Naive B cell (primary cell): ENCODE measurements around the gene PRB3. TPM values are rescaled to one million over a fixed set of nuclear protein-coding genes. Genes with fewer than 3 reads are reported as not detected.

ENCODE experiments used
- ATAC-seq, 2 donors: fragments of 150-1000 bp; cut with Tn5 transposase; 2 replicates each; pipeline ENCODE4 v1.10.0; 2021; ENCODE audit warnings: low read depth in 2 of 2, mild to moderate bottlenecking in 2 of 2, moderate library complexity in 2 of 2
- DNase-seq: peaks from one replicate; pipeline ENCODE4 v3.0.0; 2022
- H3K27ac Mint-ChIP-seq, 6 donors: one replicate each; pipeline ENCODE4 v1.8.0; 2020 to 2022; ENCODE audit warnings: mild to moderate bottlenecking in 6 of 6, mixed read lengths in 6 of 6, moderate library complexity in 5 of 6, inconsistent platforms in 2 of 6
- H3K27me3 Mint-ChIP-seq, 3 donors: one replicate each; pipeline ENCODE4 v1.8.0; 2021 to 2022; ENCODE audit warnings: mixed read lengths in 3 of 3, mild to moderate bottlenecking in 1 of 3
- H3K36me3 Mint-ChIP-seq, 2 donors: one replicate each; pipeline ENCODE4 v1.8.0; 2020 to 2022; ENCODE audit warnings: mixed read lengths in 2 of 2, inconsistent platforms in 1 of 2, mild to moderate bottlenecking in 1 of 2
- H3K4me1 Mint-ChIP-seq, 3 donors: one replicate each; pipeline ENCODE4 v1.8.0; 2020 to 2022; ENCODE audit warnings: mixed read lengths in 3 of 3, inconsistent platforms in 1 of 3, mild to moderate bottlenecking in 1 of 3, moderate library complexity in 1 of 3
- H3K4me3 Mint-ChIP-seq, 8 donors: one replicate each; pipeline ENCODE4 v1.8.0; 2020 to 2022; ENCODE audit warnings: mild to moderate bottlenecking in 8 of 8, mixed read lengths in 8 of 8, moderate library complexity in 8 of 8, inconsistent platforms in 2 of 8
- H3K9me3 Mint-ChIP-seq, 7 donors: one replicate each; pipeline ENCODE4 v1.8.0; 2020 to 2022; ENCODE audit warnings: mixed read lengths in 7 of 7, mild to moderate bottlenecking in 5 of 7, inconsistent platforms in 2 of 7, moderate library complexity in 1 of 7
- polyA plus RNA-seq, 6 donors: library from polyadenylated mRNA; unstranded; fragments of 300-500 nt; fragmentation: Illumina TruSeq; gene quantifications; one replicate each; pipeline ENCODE4 v1.2.3, GENCODE V29; 2021; ENCODE audit warnings: low read depth in 6 of 6

The PRB3 gene
- not detected for polyA plus RNA-seq

DNA sequence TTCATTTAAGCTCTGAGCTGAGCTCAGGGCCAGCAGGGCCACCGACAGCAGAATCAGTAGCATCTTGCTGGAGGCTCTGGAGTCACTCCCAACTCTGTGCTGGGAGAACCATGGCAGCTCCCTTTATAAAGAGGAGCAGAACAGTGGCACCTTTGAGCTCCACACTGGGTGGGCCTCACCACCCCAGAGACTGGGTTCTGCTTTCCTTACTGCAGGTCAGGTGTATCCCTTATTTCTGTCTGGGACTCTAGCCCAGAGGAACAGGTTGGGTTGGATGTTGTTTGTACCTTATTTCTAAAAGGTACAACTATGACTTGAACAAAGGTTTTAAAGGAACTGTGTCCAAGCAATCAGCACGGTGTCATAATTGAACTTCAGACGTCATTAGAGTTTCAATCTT, at the start of gene PRB3:
Gene PRB3, minus strand, starts transcription at position 101 of the 400 bp plus-strand sequence. Its CDS starts 38 bp downstream, at position 63.
- peaks cover 0 to under 1% (median 0%) of the 10 kb centered on the region in 7 donors for H3K9me3 Mint-ChIP-seq
- no peak for ATAC-seq
- no peaks in the 10 kb centered on the region for H3K4me1 Mint-ChIP-seq
- no peak within 1 kb of the TSS for H3K4me3 Mint-ChIP-seq
- DNase-seq, result no peak
- H3K36me3 Mint-ChIP-seq, result no peaks in the 10 kb centered on the region
- no peaks in the 10 kb centered on the region for H3K27me3 Mint-ChIP-seq
- no peak within 1 kb of the TSS for H3K27ac Mint-ChIP-seq

DNA sequence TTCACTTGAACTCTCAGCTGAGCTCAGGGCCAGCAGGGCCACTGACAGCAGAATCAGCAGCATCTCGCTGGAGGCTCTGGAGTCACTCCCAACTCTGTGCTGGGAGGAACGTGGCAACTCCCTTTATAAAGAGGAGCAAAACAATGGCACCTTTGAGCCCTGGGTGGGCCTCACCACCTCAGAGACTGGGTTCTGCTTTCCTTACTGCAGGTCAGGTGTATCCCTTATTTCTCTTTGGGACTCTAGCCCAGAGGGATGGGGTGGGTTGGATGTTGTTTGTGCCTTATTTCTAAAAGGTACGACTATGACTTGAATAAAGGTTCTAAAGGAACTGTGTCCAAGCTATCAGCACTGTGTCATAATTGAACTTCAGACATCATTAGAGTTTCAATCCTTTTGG, 40.8 kb upstream of the PRB3 start, which contains the start of gene PRB4:
Gene PRB4, minus strand, starts transcription at position 101 of the 400 bp plus-strand sequence. Its CDS starts 38 bp downstream, at position 63.
- no peak for DNase-seq
- no peaks in the 10 kb centered on the region for H3K4me1 Mint-ChIP-seq
- no peaks in the 10 kb centered on the region for H3K27me3 Mint-ChIP-seq
- H3K9me3 Mint-ChIP-seq, result peaks cover 0 to 10% (median 9%) of the 10 kb centered on the region in 7 donors
- peak within 1 kb of the TSS in 1 of 6 donors; percentile 88 for H3K27ac Mint-ChIP-seq
- H3K4me3 Mint-ChIP-seq, result no peak within 1 kb of the TSS
- no peak for ATAC-seq
- H3K36me3 Mint-ChIP-seq, result peaks cover 0 to 28% of the 10 kb centered on the region in 2 donors

- no peaks in the 10 kb centered on the region for H3K27me3 Mint-ChIP-seq
Measured at GRCh38 chr12:11307143-11307542, 37.6 kb upstream of the PRB3 start.

GRCh38 chr12:11273449-11273848, 3.9 kb upstream of the PRB3 start:
- H3K4me1 Mint-ChIP-seq, result no peaks in the 10 kb centered on the region
- DNase-seq, result no peak
- no peak overlapping the region for H3K4me3 Mint-ChIP-seq
- ATAC-seq, result no peak
- no peaks in the 10 kb centered on the region for H3K36me3 Mint-ChIP-seq
- no peaks in the 10 kb centered on the region for H3K9me3 Mint-ChIP-seq
- H3K27ac Mint-ChIP-seq, result no peak overlapping the region
- no peaks in the 10 kb centered on the region for H3K27me3 Mint-ChIP-seq

More at GRCh38 chr12:11307143-11307542, 37.6 kb upstream of the PRB3 start:
- Mint-ChIP-seq H3K4me3 (no peak overlapping the region), H3K9me3 (peaks cover 0 to 12% (median 9%) of the 10 kb centered on the region in 7 donors), H3K27ac (no peak overlapping the region), H3K36me3 (peaks cover 0 to 18% of the 10 kb centered on the region in 2 donors), H3K4me1 (no peaks in the 10 kb centered on the region)
- ATAC-seq (no peak), DNase-seq (no peak)

GRCh38 chr12:11264501-11264900, 5.0 kb downstream of the PRB3 start:
- peaks cover 6 to 25% (median 19%) of the 10 kb centered on the region in 7 donors for H3K9me3 Mint-ChIP-seq
- no peak for ATAC-seq
- H3K36me3 Mint-ChIP-seq, result peaks cover 0 to 13% of the 10 kb centered on the region in 2 donors
- no peaks in the 10 kb centered on the region for H3K4me1 Mint-ChIP-seq
- no peak for DNase-seq
- no peaks in the 10 kb centered on the region for H3K27me3 Mint-ChIP-seq
- no peak overlapping the region for H3K27ac Mint-ChIP-seq
- H3K4me3 Mint-ChIP-seq, result no peak overlapping the region

GRCh38 chr12:11246489-11246888, 23.0 kb downstream of the PRB3 start:
- no peak for DNase-seq
- Mint-ChIP-seq H3K27ac (no peak overlapping the region), H3K36me3 (peaks cover 0 to 5% of the 10 kb centered on the region in 2 donors), H3K27me3 (no peaks in the 10 kb centered on the region), H3K4me3 (no peak overlapping the region), H3K9me3 (peaks cover 0 to 25% (median 9%) of the 10 kb centered on the region in 7 donors), H3K4me1 (peaks cover 0 to 4% (median 0%) of the 10 kb centered on the region in 3 donors)
- ATAC-seq, result no peak

DNA sequence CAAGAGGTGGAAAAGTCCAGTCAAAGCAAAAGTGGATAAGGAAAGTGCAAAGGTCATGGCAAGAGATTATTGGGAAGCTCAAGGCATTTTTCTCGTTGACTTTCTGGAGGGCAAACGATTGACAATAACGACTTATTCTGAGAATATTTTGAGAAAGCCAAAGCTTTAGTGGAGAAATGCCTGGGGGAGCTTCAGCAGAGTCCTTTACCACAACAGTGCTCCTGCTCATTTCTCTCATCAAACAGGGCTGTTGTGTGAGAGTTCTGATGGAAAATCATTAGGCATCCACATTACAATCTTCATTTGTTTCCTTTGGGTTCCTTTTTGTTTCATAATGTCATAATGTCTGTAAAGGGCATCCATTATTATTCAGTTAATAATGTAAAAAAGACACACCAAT, 26.9 kb downstream of the PRB3 start:
- DNase-seq (no peak), ATAC-seq (no peak)
- H3K9me3 Mint-ChIP-seq, result no peaks in the 10 kb centered on the region
- peaks cover 0 to 4% (median 0%) of the 10 kb centered on the region in 3 donors for H3K4me1 Mint-ChIP-seq
- no peaks in the 10 kb centered on the region for H3K36me3 Mint-ChIP-seq
- H3K4me3 Mint-ChIP-seq, result no peak overlapping the region
- H3K27me3 Mint-ChIP-seq, result no peaks in the 10 kb centered on the region
- no peak overlapping the region for H3K27ac Mint-ChIP-seq

DNA sequence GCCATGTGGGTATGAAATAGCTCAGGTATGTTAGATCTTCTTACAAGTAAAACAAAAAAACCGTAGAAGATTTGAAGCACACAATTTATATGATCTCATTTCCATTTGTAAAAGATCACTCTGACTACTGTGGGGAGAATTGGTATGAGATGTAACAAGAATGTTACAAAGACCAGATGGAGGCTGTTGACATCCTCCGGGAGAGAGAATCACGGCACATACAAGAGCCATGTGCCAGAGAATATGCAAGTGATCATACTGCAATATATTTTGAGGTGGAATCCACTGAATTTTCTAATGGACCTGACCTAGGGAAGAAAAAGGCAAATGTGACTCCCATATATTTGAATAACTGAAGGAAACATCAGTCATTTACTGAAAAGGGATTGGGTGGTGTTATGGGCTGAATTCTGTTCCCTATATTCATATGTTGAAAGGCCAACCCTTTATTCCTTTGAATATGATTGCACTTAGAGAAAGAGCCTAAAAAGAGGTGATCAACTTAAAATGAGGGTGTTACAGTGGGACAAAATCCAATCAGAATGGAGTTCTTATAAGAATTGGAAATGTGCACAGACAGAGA, 29.1 kb downstream of the PRB3 start:
- peak overlapping the region in 1 of 6 donors; percentile 42 for H3K27ac Mint-ChIP-seq
- peaks cover 0 to 2% (median 0%) of the 10 kb centered on the region in 7 donors for H3K9me3 Mint-ChIP-seq
- H3K4me3 Mint-ChIP-seq, result no peak overlapping the region
- ATAC-seq (no peak), DNase-seq (no peak)
- H3K27me3 Mint-ChIP-seq, result no peaks in the 10 kb centered on the region
- peaks cover 0 to 4% (median 0%) of the 10 kb centered on the region in 3 donors for H3K4me1 Mint-ChIP-seq
- H3K36me3 Mint-ChIP-seq, result peaks cover 0 to 2% of the 10 kb centered on the region in 2 donors

DNA sequence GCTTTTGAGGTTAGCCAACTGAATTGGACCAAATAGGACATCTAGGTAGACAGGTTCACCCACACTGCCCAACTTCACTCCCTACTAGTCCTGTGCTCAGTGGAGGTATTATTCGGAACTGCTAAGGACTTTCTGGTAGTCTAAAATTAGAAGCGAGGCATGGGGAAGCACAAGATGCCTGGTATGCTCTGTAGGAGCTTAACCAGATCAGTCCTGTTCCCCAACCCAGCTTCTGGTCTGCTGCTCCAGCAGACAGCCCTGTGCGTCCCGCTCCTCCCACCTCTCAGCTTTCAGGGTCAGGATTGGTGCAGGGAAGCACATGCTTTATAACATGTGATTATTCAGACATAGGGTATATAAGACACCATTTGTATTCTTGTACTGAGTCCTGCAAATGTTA, 31.2 kb downstream of the PRB3 start:
- no peaks in the 10 kb centered on the region for H3K27me3 Mint-ChIP-seq
- peaks cover 0 to 4% (median 0%) of the 10 kb centered on the region in 3 donors for H3K4me1 Mint-ChIP-seq
- H3K9me3 Mint-ChIP-seq, result peaks cover 0 to 2% (median 0%) of the 10 kb centered on the region in 7 donors

GRCh38 chr12:11233532-11233931, 36.0 kb downstream of the PRB3 start:
- no peaks in the 10 kb centered on the region for H3K4me1 Mint-ChIP-seq
- H3K4me3 Mint-ChIP-seq, result no peak overlapping the region
- no peak overlapping the region for H3K27ac Mint-ChIP-seq
- peaks cover 0 to 3% of the 10 kb centered on the region in 2 donors for H3K36me3 Mint-ChIP-seq
- ATAC-seq (no peak), DNase-seq (no peak)
- peaks cover 0 to 5% (median 0%) of the 10 kb centered on the region in 7 donors for H3K9me3 Mint-ChIP-seq
- H3K27me3 Mint-ChIP-seq, result no peaks in the 10 kb centered on the region

More for the DNA sequence above, 31.2 kb downstream of the PRB3 start:
- no peak for DNase-seq
- H3K36me3 Mint-ChIP-seq, result peaks cover 0 to 3% of the 10 kb centered on the region in 2 donors
- H3K4me3 Mint-ChIP-seq, result no peak overlapping the region
- no peak for ATAC-seq
- H3K27ac Mint-ChIP-seq, result no peak overlapping the region

GRCh38 chr12:11228296-11228879, 41.1 kb downstream of the PRB3 start:
- Mint-ChIP-seq H3K36me3 (no peaks in the 10 kb centered on the region), H3K4me1 (no peaks in the 10 kb centered on the region), H3K9me3 (peaks cover 0 to 5% (median 0%) of the 10 kb centered on the region in 7 donors), H3K27ac (no peak overlapping the region), H3K27me3 (no peaks in the 10 kb centered on the region), H3K4me3 (no peak overlapping the region)
- DNase-seq, result no peak
- no peak for ATAC-seq

- Mint-ChIP-seq H3K27ac (no peak overlapping the region), H3K9me3 (peaks cover 0 to 6% (median under 1%) of the 10 kb centered on the region in 7 donors), H3K27me3 (no peaks in the 10 kb centered on the region), H3K4me3 (no peak overlapping the region), H3K4me1 (no peaks in the 10 kb centered on the region), H3K36me3 (no peaks in the 10 kb centered on the region)
- no peak for DNase-seq
- no peak for ATAC-seq
Measured at GRCh38 chr12:11227373-11227772, 42.1 kb downstream of the PRB3 start.
